SU-DHL-6 (cell line): ENCODE data around the gene ANXA11.

Experiments
- CTCF ChIP-seq: fragments of 200-600 bp; sonication (generic); IDR thresholded peaks from one replicate; pipeline ENCODE4 v1.5.1; 2017; ENCODE audit warnings: antibody characterized with exemption, mild to moderate bottlenecking, low read length, moderate library complexity; ENCODE audit not compliant: insufficient read depth, poor library complexity, severe bottlenecking
- EZH2phosphoT487 ChIP-seq: fragments of 200-600 bp; sonication (generic), shearing (Covaris generic); conservative IDR thresholded peaks from 2 replicates; pipeline ENCODE4 v1.6.1; 2018; ENCODE audit warnings: mild to moderate bottlenecking, antibody characterized with exemption, low read length, moderate library complexity, mixed read lengths

DNA sequence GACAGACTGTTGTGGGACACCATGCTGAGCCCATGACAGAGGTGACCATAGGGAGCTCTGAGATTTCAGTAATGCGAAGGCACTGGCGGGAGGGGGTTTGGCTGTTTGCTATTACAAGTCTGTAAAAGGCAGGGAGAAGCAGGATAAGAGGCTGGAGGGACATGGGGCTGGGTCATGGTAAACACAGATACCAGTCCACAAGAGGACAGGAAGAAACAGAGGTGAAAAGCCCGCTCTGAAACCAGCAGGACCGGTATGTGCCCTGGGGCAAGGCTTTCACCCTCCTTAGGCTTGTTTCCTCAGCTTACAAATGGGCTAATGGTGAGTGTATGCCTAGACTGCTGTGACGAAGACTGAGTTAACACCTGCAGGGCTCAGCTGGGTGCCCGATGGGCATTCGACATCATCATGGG is 34.1 kb downstream of the ANXA11 start:
- TF ChIP-seq CTCF (no peak), EZH2phosphoT487 (no peak)
